Measurements from ENCODE around the gene HMGCS2. TPM values are rescaled to one million over a fixed set of nuclear protein-coding genes. Genes with fewer than 3 reads are reported as not detected.

HMGCS2 gene
- polyA plus RNA-seq, 2 of the 4 experiments (the other 2 are of a cell fraction), result not detected

- H3K4me1 ChIP-seq, result no peaks in the 10 kb centered on the region; the same call in 2 of the 3 replicates
Measured at GRCh38 chr1:119784191-119784781, 15.6 kb upstream of the HMGCS2 start.

GRCh38 chr1:119783354-119784185 is 14.9 kb upstream of the HMGCS2 start:
- POLR2A ChIA-PET, result no interaction called here
- Histone ChIP-seq H3K27ac (no peak overlapping the region), H3K4me3 (no peak overlapping the region), H3K4me1 (no peaks in the 10 kb centered on the region; the same call in 2 of the 3 replicates), H3K4me2 (no peak overlapping the region), H3K9me3 (no peaks in the 10 kb centered on the region)
- no peak for DNase-seq (ENCODE audit: low read depth in 1 of 2, low spot score in 1 of 2)
- FAIRE-seq, result no peak
- 0 out of 4 replicates have a peak, but pooled peaks of 1 of the 2 experiments have one; percentile 22 for TF ChIP-seq CEBPB (IDR thresholded peaks at IDR 0.05)
- TF ChIP-seq MAFK (IDR thresholded peaks at IDR 0.05; ENCODE audit: partially characterized antibody), result no peak
- CTCF ChIA-PET, result interaction anchor here (0.8 kb wide), 1 partner anchor 74 kb away, joined by 3 read pairs; no protein-coding TSS in a partner anchor
- 65% methylated on average over 6 of the region's 6 CpGs for WGBS (ENCODE audit: missing lambda C conversion rate)
- no peak for ATAC-seq

More at GRCh38 chr1:119784191-119784781, 15.6 kb upstream of the HMGCS2 start:
- ChIA-PET POLR2A (no interaction called here), CTCF (interaction anchor here (0.8 kb wide), 2 partner anchors 40 to 73 kb away, joined by 3 read pairs; no protein-coding TSS in a partner anchor)
- TF ChIP-seq POLR2A (IDR thresholded peaks at IDR 0.05; ENCODE audit: low read length), result no peak
- peak; percentile 27 to 49; a peak in 1 of 4 replicates for TF ChIP-seq CEBPB (IDR thresholded peaks at IDR 0.05)
- H3K9me3 ChIP-seq, result no peaks in the 10 kb centered on the region
- H3K4me3 ChIP-seq, result no peak overlapping the region
- H3K27ac ChIP-seq, result no peak overlapping the region
- FAIRE-seq (no peak), DNase-seq (ENCODE audit: low read depth in 1 of 2, low spot score in 1 of 2) (no peak), ATAC-seq (no peak)
- H3K4me2 ChIP-seq, result no peak overlapping the region
- WGBS (ENCODE audit: missing lambda C conversion rate), result 50% methylated on average over 3 of the region's 3 CpGs

GRCh38 chr1:119782631-119783325 is 14.1 kb upstream of the HMGCS2 start:
- ChIA-PET POLR2A (no interaction called here), CTCF (no interaction called here)
- no peak overlapping the region for H3K27ac ChIP-seq
- TF ChIP-seq RFX5 (IDR thresholded peaks at IDR 0.05), result no peak
- TF ChIP-seq ZC3H11A (IDR thresholded peaks at IDR 0.05), result no peak
- TF ChIP-seq HOXB5 (CRISPR knock-in tag; IDR thresholded peaks at IDR 0.05), result no peak
- no peak for TF ChIP-seq CTCF (IDR thresholded peaks at IDR 0.05)
- TF ChIP-seq NPAS2 (CRISPR knock-in tag; IDR thresholded peaks at IDR 0.05; ENCODE audit: borderline replicate concordance), result no peak
- TF ChIP-seq KDM5A (IDR thresholded peaks at IDR 0.05), result no peak
- no peak for TF ChIP-seq EHMT2 (IDR thresholded peaks at IDR 0.05; ENCODE audit: low read depth)
- no peak for TF ChIP-seq FOSL2 (IDR thresholded peaks at IDR 0.05)
- TF ChIP-seq FOSL2 (CRISPR knock-in tag; IDR thresholded peaks at IDR 0.05), result no peak
- TF ChIP-seq JUN (IDR thresholded peaks at IDR 0.05), result no peak
- TF ChIP-seq HEYL (CRISPR knock-in tag; IDR thresholded peaks at IDR 0.05), result no peak
- ATAC-seq (no peak), DNase-seq (ENCODE audit: low read depth in 1 of 2, low spot score in 1 of 2) (no peak), FAIRE-seq (no peak)
- H3K4me2 ChIP-seq, result no peak overlapping the region
- WGBS (ENCODE audit: missing lambda C conversion rate), result 53% methylated on average over 7 of the region's 7 CpGs
- no peaks in the 10 kb centered on the region; the same call in 2 of the 3 replicates for H3K4me1 ChIP-seq
- no peaks in the 10 kb centered on the region for H3K9me3 ChIP-seq
- no peak overlapping the region for H3K4me3 ChIP-seq

- H3K9me3 ChIP-seq, result no peaks in the 10 kb centered on the region
- no peak for FAIRE-seq
- DNase-seq (ENCODE audit: low read depth in 1 of 2, low spot score in 1 of 2), result no peak
- no peak overlapping the region for H3K27ac ChIP-seq
- ChIA-PET CTCF (interaction anchor here (1.3 kb wide), 1 partner anchor 30 kb away, joined by 3 read pairs; no protein-coding TSS in a partner anchor), POLR2A (no interaction called here)
- H3K4me3 ChIP-seq, result no peak overlapping the region
- no peaks in the 10 kb centered on the region; the same call in 2 of the 3 replicates for H3K4me1 ChIP-seq
- no peak overlapping the region for H3K4me2 ChIP-seq
- no peak for ATAC-seq
- WGBS (ENCODE audit: missing lambda C conversion rate), result 83% methylated on average over 11 of the region's 11 CpGs
- TF ChIP-seq CEBPB (IDR thresholded peaks at IDR 0.05) (no peak), MAFK (IDR thresholded peaks at IDR 0.05; ENCODE audit: partially characterized antibody) (peak; percentile 28), PBX3 (IDR thresholded peaks at IDR 0.05) (no peak)
Measured at GRCh38 chr1:119781434-119782210, 12.9 kb upstream of the HMGCS2 start.

Data from A549 (cell line).